Stimulated activated CD8-positive, alpha-beta memory T cell treated with anti-CD3 and anti-CD28 coated beads, Interleukin-12 subunit alpha, Interleukin-12 subunit beta, amount 100 ng/mL, for 4 hours (primary cell): ENCODE measurements around the gene C1QTNF8.

Experiments
- DNase-seq: peaks from one replicate; pipeline ENCODE4 v3.0.0-alpha.2; 2020; ENCODE audit warnings: low read depth

C1QTNF8 gene

DNA sequence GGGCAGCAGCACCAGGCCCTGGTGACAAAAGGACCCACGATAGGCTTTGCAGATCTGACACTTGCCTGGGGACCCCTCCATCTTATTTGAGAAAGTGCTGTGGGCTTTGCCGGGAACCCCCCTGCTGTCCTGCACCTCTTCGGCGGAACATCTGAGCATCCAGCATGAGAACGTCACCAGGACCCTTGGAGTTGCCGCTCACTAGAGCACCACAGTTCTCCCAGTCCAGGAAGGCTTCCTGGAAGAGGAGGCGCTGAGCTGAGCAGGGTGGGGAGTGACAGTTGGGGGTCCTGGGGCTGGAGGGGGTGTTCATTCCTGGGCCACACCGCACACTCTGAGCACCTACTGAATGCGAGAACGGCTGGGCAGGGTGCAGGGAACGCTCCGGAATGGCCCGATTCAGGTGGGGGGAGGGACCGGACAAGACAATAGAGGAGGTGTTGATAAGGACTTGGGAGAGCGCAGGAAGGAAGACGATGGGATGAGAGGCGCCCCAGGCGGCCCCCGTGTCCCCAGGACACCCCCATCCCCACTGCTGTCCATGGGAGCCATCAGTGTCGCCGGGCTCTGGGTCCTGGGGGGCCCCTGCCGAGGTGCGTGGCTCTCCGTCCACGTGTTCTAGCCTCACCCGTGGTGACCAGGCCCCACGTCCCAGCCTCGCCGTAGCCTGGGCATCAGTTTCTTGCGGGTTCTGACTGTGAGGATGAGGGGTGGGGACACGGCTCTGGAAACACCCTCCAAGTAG is 32.1 kb upstream of the C1QTNF8 start:
- no peak for DNase-seq

DNA sequence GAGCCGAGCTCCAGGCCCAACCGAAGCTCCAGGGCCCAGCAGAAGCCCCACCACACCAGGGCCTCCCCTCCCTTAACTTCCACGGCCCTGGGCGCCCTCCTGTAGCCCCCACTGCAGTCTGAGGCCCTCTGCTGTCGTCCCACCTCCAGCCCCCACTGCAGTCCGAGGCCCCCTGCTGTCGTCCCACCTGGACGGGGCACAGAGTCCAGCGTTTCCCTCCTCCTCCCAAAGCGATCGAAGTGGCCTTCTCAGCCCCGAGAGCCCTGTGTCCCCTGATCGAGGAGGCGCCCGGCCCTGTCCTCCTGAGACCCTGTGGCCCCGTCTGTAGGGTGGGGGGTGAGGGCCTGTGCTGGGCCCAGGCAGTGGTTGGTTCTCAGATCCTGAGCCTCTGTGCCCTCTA is 31.1 kb upstream of the C1QTNF8 start:
- DNase-seq = no peak

DNA sequence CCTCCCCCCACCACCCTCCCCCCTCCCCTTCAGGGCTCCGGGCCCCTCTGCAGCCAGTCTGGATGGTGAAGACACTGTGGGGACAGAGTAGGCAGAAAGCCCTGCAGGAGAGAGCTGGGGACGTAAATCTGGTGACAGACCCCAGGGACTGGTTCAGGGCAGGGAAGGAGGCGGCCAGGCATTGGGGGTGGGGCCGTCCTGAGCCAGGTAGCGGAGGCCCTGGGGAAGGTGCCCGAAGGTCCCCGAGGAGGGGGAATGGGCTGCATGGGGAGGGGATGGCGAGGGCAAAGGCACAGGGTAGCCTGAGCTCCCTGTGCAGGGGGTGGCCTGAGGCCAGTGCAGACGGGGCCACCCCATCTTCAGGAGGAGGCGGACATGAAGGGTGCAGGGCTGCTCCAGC is 30.5 kb upstream of the C1QTNF8 start:
- DNase-seq = no peak

DNA sequence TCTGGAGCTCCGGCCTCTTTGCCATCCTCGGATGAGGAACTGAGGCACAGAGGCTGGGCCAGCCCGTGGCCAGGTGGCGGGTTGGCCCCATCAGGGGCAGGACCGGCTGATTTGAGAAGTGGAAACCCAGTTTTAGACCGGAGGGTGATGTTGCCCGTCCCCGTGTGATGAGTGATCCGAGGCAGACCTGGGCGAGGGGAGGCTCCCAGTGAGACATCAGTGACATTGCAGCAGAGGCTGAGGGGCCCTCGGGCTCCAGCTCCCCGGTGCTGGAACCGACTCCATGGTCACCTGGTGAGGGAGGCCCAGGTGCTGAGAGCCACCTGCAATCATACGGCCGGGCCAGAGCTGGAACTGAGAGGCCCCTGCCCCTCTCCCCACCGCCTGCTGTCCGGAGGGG is 30.0 kb upstream of the C1QTNF8 start:
- DNase-seq = no peak

DNA sequence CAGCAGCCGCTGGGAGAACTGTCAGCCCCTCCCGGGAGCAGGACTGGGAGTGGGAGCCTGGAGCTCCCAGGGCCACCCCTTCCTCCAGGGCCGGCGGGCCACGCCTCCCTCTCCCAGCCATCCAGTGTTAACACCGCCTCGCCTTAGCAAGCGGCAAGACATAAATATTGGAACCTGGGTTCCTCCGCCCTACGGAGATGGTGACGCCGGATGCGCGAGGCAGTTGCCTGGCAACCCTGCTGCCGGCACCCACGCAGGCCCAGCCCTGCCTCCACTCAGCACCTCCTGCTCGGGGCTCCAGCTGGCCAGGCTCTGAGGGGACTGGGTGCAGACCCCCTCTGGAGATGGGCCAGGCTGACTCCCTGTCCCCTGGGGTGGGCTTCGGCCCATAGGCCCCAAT is 29.4 kb upstream of the C1QTNF8 start:
- no peak for DNase-seq

DNA sequence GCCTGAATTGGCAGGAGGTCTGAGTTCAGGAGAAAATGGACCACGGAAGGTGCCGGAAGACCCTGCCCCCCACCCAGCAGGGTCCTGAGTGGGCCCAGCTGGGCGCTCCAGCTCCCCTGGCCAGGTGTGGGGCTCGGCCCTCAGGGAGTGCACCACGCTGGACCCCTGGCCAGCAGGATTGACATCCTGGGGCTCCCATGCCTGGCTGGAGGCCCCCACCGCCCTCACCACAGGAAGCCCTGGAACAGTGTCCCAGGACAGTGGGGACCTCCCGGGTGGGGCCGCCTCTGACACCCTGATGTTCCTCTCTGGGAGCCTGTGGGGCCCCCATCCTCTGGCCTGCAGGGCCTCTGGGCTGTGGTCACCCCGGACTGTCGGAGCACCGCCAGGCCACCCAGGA is 28.8 kb upstream of the C1QTNF8 start:
- no peak for DNase-seq

DNA sequence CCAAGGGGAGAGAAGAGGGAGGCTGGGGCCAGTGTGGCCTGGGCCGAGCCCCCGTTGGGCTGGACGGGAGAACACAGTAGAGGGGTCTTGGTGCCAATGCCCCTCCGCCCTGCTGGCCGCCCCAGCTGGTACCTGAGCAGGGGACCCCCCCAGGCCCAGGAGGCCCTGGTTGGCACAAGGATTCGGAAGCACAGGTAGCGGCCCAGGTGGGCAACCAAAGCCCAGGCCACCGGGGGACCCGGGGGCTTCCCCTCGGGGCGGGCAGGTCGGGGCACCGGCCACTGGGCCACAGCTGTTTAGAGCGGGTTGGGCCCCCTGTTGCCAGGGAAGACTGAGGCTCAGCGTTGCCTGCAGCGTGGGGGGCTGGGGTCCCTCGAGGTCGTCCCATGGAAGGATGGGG is 28.2 kb upstream of the C1QTNF8 start:
- DNase-seq = no peak

DNA sequence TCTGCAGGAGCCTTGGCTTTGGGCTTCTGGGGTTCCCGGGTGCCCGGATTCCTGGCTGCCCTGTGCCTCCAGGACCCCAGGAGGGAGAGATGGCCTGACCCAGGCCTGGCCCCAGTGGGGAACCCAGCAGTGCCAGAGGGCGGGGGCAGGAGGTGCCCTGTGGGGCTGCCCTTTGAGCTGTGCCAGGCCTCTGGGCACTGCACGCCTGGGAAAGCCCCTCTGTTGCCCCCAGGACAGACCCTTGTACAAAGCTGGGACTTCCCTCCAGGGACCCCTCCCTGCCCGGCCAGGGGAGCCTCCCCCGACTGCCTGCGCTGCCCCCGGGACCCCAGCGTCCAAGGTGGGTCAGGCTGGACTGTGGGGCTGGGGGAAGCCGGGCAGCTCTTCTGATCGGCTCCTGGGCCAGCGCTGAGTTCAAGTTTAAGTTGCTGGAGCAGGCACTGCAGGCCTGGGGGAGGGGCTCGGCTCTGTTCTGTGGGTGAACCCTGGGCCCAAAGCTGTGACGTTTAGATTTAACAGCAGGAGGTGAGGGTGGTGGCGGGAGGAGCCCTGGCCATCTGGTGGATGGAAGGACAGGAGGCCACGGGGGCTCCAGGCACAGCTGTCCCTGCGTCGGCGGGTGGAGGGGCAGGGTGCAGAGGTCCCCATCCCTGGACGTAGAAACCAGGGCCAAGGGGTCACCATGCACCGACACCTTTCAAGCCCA is 27.6 kb upstream of the C1QTNF8 start:
- DNase-seq = no peak

DNA sequence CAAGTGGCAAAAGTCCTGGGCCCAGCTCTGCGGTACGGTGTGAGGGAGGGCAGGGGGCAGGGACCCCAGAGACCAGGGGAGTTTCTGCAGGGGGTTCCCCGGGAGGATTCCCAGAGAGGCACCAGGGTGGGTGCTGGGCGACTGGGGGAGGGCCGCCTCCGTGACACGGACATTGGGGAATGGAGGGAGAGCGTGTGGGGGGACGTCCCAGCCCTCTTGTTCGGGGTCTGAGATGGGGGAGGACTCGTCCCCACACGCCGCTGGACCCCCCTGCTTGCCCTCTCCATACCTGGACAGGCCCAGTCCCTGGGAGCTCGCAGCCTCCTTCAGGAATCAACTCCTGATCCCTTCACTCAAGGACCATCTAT is 26.3 kb upstream of the C1QTNF8 start:
- DNase-seq = no peak

DNA sequence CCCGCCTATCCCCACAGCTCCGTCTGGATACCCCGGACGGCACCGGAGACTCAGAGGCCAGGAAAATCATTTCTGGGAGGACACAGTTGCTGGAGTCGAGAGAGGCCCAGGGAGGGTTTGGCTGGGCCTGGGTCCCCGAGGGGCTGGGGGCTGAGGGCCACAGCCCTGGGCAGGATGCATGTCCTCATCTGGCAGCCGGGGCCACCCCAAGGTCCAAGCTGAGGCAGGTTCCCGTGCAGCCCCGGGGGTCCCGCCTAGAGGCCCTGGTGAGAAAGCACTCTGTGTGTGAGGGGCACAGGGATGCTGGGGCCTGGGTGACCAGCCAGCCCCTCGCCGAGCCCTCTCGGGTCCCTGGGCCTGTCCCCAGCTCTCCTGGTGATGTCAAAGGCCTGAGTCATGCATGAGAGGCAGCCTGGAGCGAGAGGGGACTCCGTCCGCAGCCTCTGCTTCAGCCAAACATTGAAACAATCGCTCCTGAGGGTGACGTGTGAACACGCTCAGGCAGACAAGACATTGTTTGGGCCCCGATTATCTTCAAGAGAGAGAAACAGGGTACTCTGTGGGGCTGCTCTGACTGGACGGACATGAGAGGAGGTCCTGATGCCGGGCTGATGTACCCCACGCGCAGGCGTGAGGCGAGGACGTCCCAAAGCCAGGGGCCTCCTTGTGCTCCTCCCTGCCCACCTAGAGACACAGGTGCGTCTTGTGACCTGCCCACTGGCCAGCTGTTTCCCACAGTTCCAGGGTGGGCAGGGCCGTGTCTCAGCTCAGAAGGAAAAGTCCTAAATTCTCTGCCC is 25.8 kb upstream of the C1QTNF8 start:
- no peak for DNase-seq

DNA sequence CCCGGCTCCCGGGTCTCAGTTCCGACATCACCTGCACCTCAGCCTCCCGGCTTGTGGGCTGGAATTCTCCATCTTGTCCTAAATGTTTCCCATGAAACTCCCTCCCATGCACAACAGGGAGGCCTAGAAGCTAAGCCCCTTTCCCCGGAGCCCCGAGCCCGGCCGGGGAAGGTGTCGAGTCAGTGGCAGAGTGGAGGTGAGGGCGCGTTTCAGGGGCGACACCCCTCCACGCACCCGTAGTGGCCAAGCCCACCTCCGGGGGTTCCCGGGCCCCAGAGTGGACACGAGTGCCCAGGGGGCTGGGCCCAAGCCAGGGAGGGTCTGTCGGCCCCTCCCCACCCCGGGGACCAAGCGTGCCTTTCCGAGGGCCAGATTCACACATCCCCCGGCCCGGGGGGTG is 25.0 kb upstream of the C1QTNF8 start:
- no peak for DNase-seq

DNA sequence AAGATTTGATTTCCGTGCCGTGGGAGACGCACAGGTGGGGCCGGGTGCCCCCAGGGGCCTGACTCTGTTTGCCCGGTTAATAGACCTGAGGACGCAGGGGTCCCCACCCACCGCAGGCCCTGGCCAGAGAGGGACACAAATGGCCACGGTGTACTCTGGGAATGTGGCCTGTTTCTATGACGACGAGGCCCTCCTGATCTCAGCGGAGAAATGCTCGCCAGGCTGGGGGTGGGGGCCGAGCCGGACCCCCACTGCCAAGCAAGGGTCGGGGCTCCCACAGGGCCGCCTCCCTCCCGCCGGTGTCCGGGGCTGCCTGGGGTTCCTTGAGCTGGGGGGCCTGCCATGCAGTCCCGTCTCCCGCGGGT is 24.5 kb upstream of the C1QTNF8 start:
- no peak for DNase-seq

DNA sequence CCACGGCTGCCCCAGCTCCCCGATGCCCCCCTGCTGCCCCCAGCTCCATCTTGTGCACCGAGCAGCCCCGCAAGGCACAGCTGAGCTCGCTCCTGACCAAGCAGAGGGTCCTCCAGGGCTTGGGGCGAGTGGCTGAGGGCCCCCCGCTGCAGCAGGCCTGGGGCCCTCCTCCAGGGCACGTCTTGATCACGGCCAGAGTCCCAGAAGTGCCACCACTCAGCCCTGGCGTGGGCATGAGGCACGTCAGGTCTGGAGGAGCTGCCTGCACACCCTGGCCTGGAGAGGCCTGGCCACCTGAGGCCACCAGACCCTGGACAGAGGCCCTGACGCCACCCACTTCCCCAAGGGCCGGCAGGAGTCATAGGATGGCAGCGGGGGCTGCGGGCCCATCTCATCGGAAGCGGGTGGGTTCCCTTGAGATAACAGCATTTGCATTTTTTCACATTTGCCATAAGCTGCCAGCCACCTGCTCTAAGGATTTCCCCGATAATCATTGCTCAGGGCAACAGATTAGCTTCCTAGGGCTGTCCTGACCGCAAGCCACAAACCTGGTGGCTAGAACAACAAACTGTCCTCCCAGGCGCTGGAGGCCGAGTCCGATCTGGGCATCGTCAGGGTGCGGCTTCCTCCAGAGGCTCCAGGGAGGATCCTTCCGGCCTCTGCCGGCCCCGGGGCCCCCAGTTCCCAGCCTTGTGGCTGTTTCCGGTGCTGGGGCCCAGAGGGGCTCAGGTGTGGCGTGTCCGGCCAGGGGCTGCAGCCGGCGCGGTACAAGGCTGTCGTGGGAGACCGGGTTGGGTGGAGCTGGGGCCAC is 23.9 kb upstream of the C1QTNF8 start:
- no peak for DNase-seq

DNA sequence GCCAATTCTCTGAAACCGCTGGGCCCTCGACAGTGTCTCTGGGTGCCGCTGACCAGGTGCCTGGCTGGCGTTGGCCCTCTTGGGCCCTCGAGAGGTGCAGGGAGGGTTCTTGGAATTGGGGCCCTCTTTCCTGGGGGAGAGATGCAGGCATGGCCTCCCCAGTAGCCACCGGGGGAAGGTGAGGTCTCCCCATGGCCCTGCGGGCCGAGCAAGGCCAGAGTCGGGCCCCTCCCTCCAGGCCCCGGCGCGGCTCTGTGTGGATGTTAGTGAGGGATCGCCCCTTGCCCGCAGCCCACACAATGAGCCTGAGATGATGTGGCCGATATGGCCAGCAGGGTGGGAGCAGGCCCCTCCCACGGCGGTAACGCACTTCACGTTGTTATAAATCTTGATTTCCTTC is 23.1 kb upstream of the C1QTNF8 start:
- no peak for DNase-seq

DNA sequence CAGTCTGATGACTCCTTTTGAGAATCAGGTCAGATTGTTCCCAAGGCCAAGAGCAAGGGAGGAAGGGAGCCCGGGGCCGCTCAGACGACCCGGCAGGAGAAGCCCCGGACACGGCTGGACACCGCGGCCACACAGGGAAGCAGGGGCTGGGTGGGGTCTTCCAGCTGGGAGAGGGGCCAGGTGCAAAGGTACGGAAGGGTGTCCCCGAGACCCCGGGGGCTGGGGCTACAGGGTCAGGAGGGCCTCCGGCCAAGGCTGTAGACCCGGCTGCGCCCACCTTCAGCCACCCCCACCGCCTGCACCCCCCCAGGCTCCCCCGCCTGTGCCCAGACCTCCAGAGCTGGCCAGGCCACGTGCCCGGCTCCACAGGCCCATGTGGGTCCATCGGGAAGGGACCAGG is 21.9 kb upstream of the C1QTNF8 start:
- DNase-seq = no peak

DNA sequence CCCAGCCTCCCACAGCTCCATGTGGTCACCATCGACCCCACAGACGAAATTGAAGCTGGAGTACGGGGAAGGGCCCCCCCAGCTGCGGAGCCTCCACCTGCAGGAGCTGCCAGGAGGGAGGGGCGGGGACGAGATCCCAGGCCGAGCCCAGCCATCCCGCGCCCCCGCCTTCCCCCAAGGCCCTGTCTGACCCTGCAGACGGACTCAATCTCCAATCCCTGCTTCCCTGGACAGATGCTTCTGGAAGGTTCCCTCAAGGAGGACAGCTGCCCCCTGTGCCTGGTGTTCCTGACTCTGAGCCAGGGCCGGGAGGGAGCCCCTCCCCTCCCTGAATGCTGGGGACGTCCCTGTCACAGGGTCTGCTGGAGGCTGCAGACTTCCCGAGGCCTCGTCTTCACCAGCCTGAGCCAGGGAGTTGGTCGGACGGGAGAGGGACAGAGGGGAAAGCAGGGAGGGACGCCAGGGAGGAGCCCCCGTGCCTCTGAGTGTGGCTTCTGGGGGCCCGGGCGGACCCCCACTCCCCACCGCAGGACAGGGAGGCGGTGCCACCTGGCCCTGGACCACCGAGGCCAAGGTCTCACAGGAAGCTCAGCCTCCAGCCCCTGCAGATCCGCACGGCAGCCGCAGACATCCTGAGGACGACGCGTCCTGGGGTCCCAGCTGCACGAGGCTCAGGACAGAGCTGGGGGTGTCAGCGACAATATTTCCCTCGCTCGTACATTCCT is 21.3 kb upstream of the C1QTNF8 start:
- DNase-seq = no peak

DNA sequence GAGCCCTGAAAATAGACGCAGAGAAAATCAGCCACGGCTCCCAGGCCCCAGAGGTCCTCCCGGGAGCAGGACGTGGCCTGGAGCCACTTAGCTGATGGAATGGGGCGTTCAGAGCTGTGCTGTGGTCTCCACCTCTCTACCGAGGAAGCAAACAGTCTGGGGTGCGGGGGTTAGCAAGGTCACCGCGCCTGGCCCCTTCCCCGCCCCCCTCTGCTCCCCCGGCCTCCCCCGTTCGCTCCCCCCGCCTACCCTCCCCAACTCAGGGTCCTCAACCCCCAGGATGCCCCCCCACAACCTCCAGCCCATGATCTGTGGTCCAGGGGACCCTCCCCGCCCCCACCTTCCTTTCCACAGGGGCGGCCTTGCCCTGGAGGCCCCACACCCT is 20.6 kb upstream of the C1QTNF8 start:
- no peak for DNase-seq

DNA sequence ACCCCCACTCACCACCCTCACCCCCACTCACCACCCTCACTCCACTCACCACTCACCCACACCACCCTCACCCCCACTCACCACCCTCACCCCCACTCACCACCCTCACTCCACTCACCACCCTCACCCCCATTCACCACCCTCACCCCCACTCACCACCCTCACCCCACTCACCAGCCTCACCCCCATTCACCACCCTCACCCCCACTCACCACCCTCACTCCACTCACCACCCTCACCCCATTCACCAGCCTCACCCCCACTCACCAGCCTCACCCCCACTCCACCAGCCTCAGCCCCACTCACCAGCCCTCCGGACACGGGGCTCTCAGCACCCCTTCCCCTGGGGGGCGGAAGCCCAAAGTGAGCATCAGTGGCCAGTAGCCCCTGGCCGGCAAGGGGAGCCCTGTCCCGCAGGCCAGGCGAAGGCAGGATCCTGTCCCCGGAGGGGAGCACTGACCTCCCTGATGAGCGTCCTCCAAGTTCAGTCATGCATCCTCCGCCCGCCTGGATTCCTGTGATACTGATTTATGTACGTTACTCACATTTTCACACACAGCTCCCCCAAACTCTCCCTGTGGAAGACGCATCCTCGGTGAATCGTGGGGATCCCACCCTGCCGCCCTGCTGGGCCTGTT is 18.0 kb upstream of the C1QTNF8 start:
- no peak for DNase-seq

DNA sequence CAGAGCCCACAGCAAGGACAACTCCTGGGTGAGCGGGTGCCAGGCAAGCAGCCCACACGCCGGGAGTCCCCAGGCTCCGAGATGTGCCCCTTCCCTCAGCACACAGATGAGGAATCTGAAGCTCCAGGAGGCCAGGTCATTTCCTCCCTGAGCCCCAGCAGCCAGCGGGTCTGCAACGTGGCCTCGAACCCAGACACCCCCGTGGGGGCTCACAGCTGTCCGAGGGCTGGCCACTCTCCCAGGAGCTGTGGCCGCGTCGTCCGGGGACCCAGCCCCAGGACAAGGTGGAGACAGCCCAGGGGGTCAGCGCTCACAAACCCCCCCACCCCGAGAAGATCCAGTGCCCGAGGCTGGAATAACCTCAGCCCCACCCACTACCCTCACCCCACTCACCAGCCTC is 17.4 kb upstream of the C1QTNF8 start:
- no peak for DNase-seq

DNA sequence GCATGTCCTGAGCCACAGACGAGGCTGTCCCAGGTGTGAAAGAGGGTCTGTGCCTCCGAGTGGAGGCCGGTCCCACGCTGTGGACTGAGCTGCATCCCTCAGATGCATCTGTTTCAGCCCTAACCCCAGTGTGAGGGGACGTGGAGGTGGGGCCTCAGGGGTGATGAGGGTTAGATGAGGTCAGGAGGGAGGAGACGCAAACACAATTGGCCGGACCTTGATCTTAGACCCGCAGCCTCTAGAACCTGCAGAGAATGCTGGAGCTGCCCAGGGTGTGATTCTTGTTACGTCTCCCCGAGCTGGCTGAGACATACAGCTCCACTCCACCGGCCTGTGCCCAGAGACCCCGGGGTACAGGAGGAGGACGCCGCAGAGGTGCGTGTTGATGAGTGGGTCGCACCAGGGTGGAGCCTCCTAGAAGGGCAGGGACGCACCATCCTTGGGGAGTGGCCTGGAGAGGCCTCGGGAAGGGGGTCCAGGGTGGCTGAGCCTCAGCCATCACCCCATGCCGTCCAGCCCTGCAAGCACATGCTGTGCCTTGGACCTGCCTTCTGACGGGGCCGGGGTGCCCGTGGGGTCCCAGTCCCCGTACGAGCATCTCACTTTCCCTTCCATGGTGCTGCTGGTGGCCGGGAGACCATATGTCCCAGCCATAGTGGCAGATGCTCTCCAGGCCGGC is 16.6 kb upstream of the C1QTNF8 start:
- DNase-seq = no peak

DNA sequence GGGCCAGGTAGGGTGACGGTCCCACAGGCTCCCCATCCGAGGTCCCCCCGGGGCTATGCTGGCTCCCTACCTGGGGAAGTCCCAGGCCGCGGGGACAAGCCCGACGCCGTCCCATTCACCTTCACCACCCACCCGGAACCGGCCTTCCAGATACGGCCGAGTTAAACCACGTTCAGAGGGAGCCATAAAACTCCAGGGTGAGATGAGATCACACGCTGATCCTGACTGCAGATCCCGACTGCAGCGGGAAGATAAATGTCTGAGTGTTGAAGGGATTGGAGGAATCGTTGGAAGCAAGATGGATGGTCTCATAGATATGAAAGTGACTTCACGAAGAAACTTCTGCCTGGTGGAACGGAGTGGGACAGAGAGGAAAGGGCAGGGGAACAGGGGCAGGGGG is 13.6 kb upstream of the C1QTNF8 start:
- DNase-seq = no peak
